CD1c-positive myeloid dendritic cell (primary cell): ENCODE results near the gene CYLD.

ENCODE experiments used
- DNase-seq: peaks from one replicate; pipeline ENCODE4 v3.0.0-alpha.2; 2016; ENCODE audit errors: extremely low spot score

The CYLD gene

DNA sequence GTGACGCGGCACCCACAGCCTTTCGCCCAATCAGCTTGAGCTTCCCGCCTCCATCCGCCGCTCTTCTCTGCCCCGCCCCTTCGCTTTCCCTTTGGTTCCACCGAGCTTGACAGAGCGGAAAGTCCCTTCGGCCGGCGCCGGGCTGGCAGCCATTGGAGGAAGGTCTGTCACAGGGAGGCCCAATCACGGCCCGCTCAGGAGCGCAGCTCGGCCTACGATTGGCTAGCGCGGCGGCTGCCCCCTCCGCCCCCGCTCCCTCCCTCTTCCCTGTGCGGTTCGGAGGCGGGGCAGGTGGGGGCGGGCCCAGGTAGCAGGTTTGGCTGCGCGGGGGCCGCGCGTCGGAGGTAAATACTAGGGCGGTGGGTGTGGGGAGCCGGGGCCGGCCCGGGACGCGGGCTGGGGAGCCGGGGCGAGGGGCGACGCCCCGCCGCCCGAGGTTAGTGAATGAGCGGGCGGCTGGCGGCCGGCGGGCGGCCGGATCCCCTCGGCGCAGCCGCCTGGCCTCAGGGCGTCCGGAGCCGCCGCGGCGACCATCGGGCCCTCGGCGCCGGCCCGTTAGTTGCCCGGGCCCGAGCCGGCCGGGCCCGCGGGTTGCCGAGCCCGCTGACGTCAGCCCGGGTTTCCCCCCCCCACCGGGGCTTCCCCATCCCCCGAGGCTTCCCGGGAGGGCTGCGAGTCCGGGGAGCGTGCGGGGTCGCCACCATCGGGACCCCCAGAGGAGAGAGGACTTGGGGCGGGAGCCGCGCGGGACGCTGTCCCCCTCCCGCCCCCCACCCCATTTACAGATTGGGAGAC is at the start of gene CYLD:
Gene CYLD (plus strand): TSS at position 306 of the 795 bp plus-strand sequence. CDS start 7,613 bp downstream, outside the sequence.
- DNase-seq: peak; percentile 100

DNA sequence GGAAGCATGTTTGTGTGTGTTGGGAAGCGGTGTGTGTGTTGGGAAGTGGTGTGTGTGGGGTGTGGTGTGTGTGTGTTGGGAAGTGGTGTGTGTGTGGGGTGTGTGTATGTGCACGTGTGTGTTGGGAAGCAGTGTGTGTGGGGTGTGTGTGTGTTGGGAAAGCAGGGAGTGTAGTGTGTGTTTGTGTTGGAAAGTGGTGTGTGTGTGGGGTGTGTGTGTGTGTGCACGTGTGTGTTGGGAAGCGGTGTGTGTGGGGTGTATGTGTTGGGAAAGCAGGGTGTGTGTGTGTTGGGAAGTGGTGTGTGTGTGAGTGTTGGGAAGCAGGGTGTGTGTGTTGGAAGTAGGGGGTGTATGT is 49.3 kb upstream of the CYLD start:
- DNase-seq: no peak

DNA sequence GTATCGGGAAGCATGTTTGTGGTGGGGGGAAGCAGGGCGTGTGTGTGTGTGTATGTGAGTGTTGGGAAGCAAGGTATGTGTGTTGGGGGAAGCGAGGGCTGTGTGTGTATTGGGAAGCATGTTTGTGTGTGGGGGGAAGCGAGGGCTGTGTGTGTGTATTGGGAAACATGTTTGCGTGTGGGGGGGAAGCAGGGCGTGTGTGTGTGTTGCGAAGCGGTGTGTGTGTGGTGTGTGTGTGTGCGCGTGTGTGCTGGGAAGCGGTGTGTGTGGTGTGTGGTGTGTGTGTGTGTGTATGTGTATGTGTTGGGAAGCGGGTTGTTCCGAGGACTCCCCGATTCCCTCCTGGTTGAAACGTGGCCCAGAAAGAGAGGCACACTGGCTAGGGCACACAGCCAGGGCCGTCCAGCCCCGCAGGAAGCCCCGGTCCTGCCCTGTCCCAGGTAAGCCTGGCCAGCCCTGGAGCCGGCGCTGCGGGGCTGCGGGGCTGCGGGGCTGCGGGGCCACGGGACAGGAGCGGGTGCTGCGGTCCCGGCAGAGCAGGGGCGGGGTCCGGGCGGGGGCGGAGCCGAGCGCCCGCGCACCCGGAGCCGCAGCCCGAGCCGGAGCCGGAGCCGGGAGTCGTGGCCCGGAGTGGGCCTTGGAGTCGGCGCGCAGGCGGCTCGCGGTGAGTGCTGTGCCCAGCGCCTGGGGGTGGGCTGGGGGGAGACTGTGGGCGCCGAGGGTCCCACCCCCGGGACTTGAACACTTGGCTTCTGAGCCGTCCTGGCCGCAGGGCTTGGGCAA is 48.7 kb upstream of the CYLD start, which contains the start of gene NOD2:
Gene NOD2 (plus strand): TSS at position 608 of the 783 bp plus-strand sequence. CDS start 5,890 bp downstream, outside the sequence.
- DNase-seq: peak; percentile 45

DNA sequence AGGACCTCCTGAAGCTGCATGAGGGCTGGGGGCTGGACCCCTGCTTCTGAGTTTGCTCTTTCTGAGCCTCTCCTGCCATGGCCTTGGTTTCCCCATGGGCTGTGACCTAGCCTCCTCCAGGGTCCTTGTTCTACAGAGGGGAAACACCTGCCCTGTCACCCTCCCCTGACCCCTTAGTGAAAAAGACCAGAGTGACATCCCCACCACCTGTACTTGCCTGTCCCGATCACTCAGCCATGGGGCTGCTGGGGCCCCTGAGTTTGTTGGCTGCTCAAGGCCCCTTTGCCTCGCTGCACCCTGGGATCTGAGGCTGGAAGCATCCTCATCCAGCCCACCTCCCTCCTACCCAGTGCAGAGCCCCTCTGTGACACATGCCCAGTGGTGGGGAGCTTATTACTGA is 47.7 kb upstream of the CYLD start:
- DNase-seq: no peak

DNA sequence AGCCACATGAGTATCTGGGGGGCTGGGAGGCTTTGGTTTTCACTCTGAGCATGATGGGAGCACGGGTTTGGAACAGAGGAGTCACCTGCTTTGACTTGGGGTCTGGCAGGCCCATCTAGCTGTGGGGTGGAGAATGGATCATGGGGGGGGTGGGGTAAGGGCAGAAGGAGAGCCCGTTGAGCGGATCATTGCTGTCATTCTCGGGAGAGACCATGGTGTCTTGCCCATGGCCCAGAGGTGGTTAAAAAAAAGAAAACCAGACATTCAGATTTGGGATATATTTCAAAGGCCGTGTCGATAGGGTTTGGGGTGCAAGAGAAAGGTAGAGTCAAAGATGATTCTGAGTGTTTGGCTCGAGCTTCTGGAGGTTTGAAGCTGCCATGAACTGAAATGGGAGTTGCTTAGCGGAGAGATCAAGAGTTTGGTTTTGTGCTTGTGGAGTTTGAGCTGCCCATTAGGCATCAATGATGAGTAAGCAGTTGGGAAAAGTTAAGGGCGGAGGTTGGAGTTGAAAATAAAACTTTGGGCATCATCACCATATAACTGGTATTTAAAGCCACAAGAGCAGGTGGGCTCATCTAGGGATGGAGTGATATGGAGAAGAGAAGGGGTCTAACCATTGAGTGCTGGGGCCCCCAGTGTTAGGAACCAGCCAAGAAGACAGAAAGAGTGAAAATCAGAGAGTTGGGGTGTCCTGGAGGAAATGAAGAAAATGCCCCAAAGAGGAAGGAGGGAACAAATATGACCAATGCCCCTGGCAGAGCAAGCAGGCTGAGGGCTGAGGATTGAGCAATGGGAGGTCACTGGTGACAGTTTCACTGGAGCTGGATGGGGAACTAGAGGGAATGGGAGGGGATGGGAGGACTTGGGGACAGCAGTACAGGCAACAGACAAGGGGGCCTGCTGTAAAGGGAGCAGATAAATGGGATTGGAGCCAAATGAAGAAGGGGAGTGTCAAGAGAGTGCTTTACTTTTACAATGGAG is 46.6 kb upstream of the CYLD start:
- DNase-seq: peak; percentile 85

DNA sequence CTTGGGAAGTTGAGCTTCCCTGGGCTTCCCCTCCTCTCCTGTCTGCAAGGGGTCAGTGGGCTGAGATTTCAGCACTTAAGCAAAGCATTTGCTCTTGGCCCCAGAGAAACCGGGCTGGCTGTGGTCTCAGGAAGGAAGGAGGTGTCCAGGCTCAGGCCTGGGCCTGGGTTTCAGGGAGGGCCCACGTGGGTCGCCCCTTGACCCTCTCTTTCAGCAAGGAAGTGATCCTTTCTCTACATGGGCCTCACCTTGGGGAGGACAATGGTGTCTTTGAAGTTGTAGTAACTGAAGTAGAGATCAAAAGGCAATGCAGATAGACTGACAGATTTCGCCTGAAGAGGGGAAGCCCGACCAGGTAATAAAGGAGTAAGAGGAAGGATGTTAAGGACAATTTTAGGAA is 45.8 kb upstream of the CYLD start:
- DNase-seq: no peak

DNA sequence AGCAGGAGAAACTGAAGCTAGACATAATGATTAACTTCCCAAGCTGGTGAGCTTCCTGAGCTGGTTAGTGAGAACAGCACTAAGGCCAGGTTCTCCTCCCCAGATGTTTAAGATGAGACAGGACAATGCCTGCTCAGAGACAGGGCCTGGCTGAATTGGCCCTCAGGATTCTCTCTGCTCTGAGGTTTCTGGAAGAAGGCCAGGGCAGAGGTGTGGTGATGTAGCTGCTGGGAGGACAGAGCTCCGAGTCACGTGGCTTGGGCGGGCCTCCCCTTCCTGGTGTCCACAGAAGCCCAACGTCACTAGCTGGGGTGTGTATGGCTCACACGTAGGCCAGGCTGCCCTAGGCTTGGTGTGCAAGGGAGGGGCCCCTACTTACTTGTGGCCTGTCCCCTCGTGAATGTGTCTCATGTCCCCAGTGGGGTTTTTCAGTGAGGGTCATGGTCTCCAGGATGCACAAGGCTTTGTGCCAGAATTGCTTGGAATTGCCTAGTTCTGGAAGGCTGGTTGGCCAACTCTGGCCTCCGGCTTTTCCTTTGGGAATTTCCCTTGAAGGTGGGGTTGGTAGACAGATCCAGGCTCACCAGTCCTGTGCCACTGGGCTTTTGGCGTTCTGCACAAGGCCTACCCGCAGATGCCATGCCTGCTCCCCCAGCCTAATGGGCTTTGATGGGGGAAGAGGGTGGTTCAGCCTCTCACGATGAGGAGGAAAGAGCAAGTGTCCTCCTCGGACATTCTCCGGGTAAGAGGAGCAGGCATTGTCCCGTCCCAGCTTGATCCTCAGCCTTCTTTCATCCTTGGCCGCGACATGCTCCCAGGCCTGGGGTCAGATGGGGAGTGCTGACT is 45.1 kb upstream of the CYLD start:
- DNase-seq: peak; percentile 89

DNA sequence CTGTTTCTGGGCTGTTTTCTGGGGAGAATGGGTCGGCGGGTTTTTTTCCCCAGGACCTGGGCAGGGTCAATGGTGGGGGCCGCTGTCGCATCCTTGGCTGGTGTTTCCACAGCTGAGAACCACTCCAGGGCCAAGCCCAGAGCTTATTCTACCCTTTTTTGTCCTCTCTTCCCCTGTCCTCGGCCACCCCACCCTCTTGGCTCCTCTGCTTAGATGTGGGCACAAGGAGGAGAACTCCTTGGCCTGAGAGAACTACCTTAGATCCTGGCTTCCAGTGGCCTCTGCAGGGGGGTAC is 44.5 kb upstream of the CYLD start:
- DNase-seq: no peak

DNA sequence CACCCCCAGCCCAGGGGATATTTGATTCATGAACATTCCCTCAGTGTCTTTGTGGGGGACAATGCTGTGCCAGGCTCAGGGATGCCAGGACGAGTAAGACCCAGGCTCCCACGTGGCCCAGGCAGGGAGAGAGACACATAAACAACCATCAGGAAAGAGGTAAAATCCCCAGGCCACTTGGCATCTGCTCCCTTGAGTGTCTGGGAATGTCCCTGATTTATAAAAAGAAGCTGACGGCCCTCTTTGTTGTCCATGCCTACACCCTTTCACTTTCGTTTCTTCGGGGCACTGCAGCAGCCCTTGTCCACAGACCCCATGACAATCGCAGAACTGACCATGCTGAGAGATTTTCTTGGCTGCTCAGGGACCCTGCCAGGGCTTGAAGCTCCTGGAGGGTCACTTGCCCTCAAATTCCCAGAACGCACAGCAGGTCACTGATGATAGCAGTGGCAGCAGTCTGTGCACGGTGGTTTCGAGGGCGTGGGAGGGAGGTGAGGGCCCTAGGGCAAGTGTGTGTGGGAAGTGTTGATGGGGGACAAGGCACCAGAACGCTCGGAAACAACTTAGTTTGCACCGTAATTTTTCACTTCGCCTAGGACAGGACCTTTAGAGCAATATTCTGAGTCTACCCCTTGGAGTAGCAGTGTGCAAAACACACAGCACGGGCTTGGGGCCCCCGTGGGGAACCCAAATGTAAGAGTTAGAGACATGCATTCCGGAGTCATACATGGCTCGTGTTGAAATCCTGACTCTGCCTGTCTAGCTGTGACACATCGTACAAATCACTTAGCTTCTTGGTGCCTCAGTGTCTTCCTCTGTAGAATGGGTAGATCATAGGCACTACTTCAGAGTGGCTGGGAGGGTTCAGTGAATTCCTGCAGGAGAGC is 43.8 kb upstream of the CYLD start:
- peak; percentile 65 for DNase-seq

DNA sequence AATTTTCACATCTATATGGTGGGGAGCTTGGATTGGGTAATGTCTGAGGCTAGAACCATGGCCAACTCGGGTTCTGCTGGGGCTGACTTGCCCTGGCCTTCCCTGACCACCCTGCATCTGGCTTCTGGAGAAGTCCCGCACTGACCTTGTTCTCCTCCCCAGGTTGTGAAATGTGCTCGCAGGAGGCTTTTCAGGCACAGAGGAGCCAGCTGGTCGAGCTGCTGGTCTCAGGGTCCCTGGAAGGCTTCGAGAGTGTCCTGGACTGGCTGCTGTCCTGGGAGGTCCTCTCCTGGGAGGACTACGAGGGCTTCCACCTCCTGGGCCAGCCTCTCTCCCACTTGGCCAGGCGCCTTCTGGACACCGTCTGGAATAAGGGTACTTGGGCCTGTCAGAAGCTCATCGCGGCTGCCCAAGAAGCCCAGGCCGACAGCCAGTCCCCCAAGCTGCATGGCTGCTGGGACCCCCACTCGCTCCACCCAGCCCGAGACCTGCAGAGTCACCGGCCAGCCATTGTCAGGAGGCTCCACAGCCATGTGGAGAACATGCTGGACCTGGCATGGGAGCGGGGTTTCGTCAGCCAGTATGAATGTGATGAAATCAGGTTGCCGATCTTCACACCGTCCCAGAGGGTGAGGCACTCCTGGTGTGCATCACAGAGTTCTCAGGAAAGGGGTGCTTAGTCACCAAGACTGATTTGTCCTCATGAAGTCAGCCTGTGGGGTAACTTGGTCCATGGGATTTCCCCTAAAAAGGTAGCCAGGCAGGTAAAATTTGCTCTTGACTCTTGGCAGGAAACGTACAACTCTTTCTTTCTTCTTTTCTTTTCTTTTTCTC is 42.3 kb upstream of the CYLD start:
- DNase-seq: peak; percentile 79

DNA sequence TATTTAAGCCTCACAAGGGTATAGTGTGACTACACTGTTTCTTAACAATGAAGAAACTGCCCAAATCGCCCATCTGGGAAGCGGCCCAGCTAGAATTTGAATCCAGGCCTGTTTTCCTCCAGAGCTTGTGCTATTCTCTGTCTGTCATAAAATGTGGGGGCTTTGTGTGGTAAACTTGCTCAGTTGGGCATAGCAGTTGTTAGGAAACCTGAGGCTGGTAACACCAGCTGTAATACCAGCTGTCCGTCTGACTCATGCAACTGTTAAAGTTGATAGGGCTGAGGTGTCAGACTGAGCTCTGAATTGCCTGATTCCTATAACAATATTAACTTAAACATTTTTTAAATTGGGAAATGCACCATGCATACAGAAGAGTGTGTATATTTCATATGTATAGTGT is 39.2 kb upstream of the CYLD start:
- DNase-seq: no peak

DNA sequence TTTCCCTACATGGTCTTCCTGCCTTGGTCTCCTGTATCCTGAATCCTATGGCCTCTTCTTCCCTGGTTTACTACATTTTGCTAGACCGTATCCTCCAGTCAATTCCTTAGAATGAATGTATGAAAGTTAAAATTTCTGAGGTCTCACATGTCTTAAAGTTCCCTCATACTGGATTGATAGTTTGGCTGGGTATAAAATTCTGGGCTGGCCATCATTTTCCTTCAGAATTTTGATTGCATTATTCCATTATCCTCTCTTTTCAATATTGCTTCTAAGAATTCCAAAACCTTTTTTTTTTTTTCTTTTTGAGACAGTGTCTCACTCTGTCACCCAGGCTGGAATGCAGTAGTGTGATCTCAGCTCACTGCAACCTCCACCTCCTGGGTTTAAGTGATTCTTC is 37.6 kb upstream of the CYLD start:
- no peak for DNase-seq

DNA sequence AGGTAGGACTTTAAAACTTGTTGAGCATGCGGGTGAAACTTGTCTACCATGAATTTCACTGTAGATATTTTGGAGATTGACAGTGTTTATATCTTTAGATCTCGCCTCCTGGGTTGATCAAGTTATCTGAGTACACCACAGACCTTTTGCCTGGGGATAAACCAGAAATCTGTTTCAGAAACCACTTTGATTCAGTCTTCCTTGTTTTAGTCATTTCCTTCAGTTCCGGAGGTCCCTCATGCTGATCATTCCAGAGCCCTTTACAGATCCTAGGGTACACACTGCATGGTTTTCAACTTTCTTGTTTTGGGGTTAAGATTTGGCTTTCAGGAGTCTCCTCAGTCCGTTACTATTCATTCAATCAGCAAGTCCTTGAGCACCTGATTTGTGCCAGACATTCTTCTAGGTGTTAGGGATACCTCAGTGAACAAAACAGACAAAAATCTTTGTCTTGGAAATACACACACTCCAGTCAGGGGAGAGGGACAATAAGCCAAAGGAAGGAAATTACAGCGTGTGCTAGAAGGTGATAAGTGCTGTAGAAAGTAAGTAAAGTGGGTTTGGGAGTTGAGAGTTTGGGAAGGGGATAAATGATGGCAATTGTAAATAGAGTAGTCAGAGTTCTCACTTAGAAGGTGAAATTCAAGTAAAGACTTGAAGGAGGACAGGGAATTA is 36.3 kb upstream of the CYLD start:
- DNase-seq: no peak

DNA sequence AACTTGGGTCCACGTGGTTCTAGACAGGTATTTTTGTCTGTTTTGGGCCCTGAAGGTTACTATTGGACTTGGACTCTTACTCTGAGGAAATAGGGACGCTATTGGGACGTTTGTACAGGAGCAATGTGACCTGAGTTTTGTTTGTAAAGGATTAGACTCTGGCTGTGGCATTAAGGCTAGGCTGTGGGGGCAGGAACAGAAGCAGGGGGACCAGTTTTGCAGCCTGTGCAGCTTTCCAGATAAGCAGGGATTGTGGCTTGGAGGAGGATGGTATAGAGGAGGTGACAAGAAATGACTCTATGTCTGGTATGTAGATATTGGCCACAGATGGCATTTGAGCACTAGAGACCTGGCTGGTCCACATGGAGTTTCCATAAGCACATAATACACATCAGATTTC is 35.6 kb upstream of the CYLD start:
- no peak for DNase-seq

DNA sequence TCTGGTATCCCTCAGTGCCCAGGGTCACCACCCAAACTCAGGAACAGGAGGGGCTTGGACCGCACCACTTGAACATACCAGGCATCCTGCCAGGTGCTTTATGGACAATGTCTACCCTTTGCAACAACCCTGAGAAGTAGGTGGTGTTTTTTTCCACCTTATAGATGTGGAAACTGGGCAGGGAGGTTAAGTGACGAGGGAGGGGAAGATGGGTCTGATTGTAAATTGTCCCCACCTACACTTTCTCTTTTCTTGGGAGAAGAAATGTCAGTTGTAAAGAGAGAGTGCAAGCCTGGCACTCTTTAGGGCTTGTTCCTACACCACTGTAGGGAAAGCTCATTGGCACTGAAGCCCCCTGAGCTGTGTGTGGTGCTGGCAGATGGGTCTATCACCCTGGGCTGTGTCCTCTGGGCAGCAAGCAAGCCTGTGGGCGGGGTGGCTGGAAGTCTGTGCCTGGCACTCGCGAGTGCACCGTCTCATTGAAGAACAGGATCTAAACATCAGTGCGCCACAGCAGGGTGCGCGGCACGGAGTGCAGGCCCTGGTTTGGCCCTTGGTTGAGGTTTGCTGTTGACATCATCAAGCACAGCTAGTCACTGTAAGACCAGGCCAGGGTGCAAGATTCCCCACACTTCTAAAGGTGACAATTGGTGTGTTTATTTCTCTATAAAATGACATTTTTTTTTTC is 33.4 kb upstream of the CYLD start:
- peak; percentile 67 for DNase-seq

DNA sequence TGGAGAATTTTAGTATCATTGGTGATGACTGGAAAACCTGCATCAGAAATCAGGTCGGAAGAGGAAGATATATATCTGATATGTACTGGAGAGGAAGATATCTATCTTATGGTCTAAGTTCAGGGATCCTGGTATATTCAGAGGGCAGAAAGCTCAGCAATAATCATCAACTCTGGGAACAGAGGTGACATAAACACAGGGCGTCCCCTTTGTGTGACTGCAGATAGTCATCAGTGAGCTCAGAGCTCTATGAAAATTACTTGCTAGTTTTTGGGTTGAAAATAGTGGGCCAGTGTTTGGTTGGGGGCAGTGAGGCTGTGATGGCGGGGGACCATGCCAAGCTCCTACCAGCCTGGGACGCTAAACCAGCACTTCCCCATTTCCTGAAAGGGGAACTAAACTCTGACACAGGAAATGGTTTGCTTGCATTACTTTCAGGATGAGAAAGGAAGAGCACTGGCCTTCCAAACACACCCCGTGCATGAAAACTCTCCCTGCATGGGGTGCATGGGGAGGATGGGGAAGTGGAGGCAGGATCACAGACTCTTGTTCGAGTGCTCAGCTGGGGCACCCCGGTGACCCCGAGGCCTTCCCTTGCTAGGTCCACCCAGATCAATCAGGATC is 32.7 kb upstream of the CYLD start:
- DNase-seq: peak; percentile 92

DNA sequence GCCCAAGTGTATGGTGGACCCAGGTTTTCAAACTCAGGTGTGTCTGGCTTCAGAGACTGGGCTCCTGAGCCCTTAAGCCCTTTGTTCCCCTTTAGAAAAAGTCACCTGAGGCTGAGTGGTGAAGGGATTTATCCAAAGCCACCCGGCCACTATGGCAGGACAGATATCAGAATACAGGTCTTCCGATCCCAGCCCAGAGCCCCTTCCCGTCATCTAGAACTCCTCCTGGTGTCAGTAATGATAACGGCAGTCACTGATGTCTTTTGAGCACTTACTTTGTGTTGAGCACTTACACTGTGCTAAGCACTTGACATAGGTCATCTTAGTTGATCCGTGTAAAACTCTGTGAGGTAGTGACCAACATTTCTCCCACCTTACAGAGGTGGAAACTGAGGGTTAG is 31.9 kb upstream of the CYLD start:
- DNase-seq: no peak

DNA sequence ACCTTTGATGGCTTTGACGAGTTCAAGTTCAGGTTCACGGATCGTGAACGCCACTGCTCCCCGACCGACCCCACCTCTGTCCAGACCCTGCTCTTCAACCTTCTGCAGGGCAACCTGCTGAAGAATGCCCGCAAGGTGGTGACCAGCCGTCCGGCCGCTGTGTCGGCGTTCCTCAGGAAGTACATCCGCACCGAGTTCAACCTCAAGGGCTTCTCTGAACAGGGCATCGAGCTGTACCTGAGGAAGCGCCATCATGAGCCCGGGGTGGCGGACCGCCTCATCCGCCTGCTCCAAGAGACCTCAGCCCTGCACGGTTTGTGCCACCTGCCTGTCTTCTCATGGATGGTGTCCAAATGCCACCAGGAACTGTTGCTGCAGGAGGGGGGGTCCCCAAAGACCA is 30.8 kb upstream of the CYLD start:
- no peak for DNase-seq
